ENCODE results near the gene ZFR.

Gene ZFR

GRCh38 chr5:32413466-32414263, 30.9 kb downstream of the ZFR start:
- no peaks in the 10 kb centered on the region for H3K9me3 ChIP-seq (ENCODE audit: insufficient read depth, low read length, severe bottlenecking)
- H3K36me3 ChIP-seq (ENCODE audit: insufficient read depth, low read length): peaks cover 91% of the 10 kb centered on the region
- H4K20me1 ChIP-seq (ENCODE audit: insufficient read depth, low read length): peaks cover 8% of the 10 kb centered on the region
- no peak overlapping the region for H2AFZ ChIP-seq (ENCODE audit: low read depth, low read length)
- DNase-seq (no peak), ATAC-seq (ENCODE audit: insufficient read depth, low read depth) (no peak)
- no peak overlapping the region for H3K4me2 ChIP-seq (ENCODE audit: insufficient read depth, low read length)
- no peak overlapping the region for H3K4me3 ChIP-seq (ENCODE audit: low read depth in 1 of 2, low read length in 2 of 2)
- H3K27ac ChIP-seq (ENCODE audit: low read length): no peak overlapping the region
- no peaks in the 10 kb centered on the region for H3K27me3 ChIP-seq (ENCODE audit: insufficient read depth, low read length, poor library complexity)
- no peaks in the 10 kb centered on the region for H3K4me1 ChIP-seq (ENCODE audit: insufficient read depth, low read length)
- peaks cover 56% of the 10 kb centered on the region for H3K79me2 ChIP-seq (ENCODE audit: insufficient read depth, low read length)
- TF ChIP-seq CTCF (IDR thresholded peaks at IDR 0.05; ENCODE audit: borderline replicate concordance, extremely low read depth, low read length, poor library complexity, severe bottlenecking) (no peak), EZH2 (IDR thresholded peaks at IDR 0.05; ENCODE audit: borderline replicate concordance, low read depth, low read length, severe bottlenecking) (no peak)
- no peak overlapping the region for H3K9ac ChIP-seq (ENCODE audit: low read depth, low read length)

- Histone ChIP-seq H3K4me2 (ENCODE audit: insufficient read depth, low read length) (no peak overlapping the region), H3K79me2 (ENCODE audit: insufficient read depth, low read length) (peaks cover 38% of the 10 kb centered on the region), H3K36me3 (ENCODE audit: insufficient read depth, low read length) (peaks cover 95% of the 10 kb centered on the region), H3K4me1 (ENCODE audit: insufficient read depth, low read length) (no peaks in the 10 kb centered on the region), H3K4me3 (ENCODE audit: low read depth in 1 of 2, low read length in 2 of 2) (no peak overlapping the region), H3K27me3 (ENCODE audit: insufficient read depth, low read length, poor library complexity) (no peaks in the 10 kb centered on the region), H3K27ac (ENCODE audit: low read length) (no peak overlapping the region), H3K9me3 (ENCODE audit: insufficient read depth, low read length, severe bottlenecking) (no peaks in the 10 kb centered on the region), H2AFZ (ENCODE audit: low read depth, low read length) (no peak overlapping the region), H4K20me1 (ENCODE audit: insufficient read depth, low read length) (peaks cover 4% of the 10 kb centered on the region; the same call in 1 of the 2 replicates), H3K9ac (ENCODE audit: low read depth, low read length) (no peak overlapping the region)
- no peak for ATAC-seq (ENCODE audit: insufficient read depth, low read depth)
- DNase-seq: no peak
- TF ChIP-seq CTCF (IDR thresholded peaks at IDR 0.05; ENCODE audit: borderline replicate concordance, extremely low read depth, low read length, poor library complexity, severe bottlenecking) (no peak), EZH2 (IDR thresholded peaks at IDR 0.05; ENCODE audit: borderline replicate concordance, low read depth, low read length, severe bottlenecking) (no peak)
Measured at GRCh38 chr5:32410630-32411029, 33.9 kb downstream of the ZFR start.

GRCh38 chr5:32406650-32407049, 37.9 kb downstream of the ZFR start:
- Histone ChIP-seq H2AFZ (ENCODE audit: low read depth, low read length) (no peak overlapping the region), H4K20me1 (ENCODE audit: insufficient read depth, low read length) (peaks cover 14% of the 10 kb centered on the region; the same call in 1 of the 2 replicates), H3K27ac (ENCODE audit: low read length) (no peak overlapping the region), H3K9me3 (ENCODE audit: insufficient read depth, low read length, severe bottlenecking) (no peaks in the 10 kb centered on the region), H3K36me3 (ENCODE audit: insufficient read depth, low read length) (peaks cover 97% of the 10 kb centered on the region), H3K4me3 (ENCODE audit: low read depth in 1 of 2, low read length in 2 of 2) (no peak overlapping the region), H3K4me2 (ENCODE audit: insufficient read depth, low read length) (no peak overlapping the region), H3K4me1 (ENCODE audit: insufficient read depth, low read length) (no peaks in the 10 kb centered on the region), H3K27me3 (ENCODE audit: insufficient read depth, low read length, poor library complexity) (no peaks in the 10 kb centered on the region), H3K79me2 (ENCODE audit: insufficient read depth, low read length) (peaks cover 9% of the 10 kb centered on the region), H3K9ac (ENCODE audit: low read depth, low read length) (no peak overlapping the region)
- TF ChIP-seq EZH2 (IDR thresholded peaks at IDR 0.05; ENCODE audit: borderline replicate concordance, low read depth, low read length, severe bottlenecking) (no peak), CTCF (IDR thresholded peaks at IDR 0.05; ENCODE audit: borderline replicate concordance, extremely low read depth, low read length, poor library complexity, severe bottlenecking) (no peak)
- ATAC-seq (ENCODE audit: insufficient read depth, low read depth) (no peak), DNase-seq (no peak)
